Hematopoietic multipotent progenitor cell treated with erythropoietin and hydrocortisone succinate and interleukin-3 and kit ligand, for 17 days (in vitro differentiated cells): ENCODE measurements around the gene TMPRSS2.

Source experiments
- DNase-seq: peaks from one replicate; pipeline ENCODE4 v3.0.0-alpha.2; 2015; ENCODE audit warnings: low spot score

Gene TMPRSS2

DNA sequence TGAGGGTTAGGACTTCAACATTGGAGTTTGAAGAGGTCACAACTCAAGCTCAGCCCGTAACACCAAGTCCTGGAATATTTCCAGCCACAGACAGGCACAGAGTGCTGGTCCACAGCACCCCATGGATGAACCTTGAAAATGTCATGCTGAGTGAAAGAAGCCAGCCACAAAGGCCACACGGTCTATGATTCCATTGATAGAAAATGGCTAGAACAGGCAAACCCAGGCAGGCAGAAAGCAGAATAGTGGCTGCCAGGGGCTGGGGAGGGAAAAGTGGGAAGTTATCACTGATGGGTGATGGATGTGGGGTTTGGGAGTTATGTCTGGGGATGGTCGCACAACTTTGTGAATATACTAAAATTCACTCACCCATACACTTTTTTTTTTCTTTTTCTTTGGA is 60.6 kb downstream of the TMPRSS2 start:
- DNase-seq = no peak

DNA sequence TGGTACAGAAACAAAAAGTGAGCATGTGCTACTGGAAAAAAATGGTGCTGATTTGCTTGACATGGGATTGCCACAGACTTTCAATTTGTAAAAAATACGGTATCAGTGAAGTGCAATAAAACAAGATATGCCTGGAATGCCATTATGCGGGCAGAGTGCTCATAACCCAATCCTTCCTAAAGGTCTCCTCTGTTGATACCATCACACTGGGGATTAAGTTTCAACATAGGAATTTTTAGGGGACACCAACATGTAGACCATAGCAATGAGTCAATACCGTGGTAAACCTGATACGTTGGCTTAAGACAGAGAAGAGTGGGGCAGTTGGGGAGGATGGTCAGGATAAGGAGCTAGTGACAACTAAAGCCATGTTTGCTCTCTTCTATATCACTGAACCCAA is 61.4 kb downstream of the TMPRSS2 start:
- DNase-seq = no peak

DNA sequence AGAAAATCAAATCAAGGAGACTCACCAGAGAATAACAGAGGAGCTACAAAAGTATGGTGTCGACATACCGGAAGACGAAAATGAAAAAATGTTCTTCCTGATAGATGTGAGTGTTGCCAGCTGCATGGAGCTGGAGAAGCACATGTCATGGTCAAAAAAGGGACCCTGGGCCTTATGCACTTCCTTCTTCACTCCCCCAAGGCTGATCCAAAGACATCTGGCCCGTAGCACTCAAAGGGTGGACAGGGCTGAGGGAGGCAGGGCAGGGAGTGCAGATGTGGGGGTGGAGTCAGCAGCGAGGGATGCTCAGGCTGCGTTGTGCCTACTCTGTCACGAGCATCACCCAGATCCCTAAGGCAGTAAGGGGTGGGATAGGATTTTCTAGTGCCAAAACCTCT is 62.5 kb downstream of the TMPRSS2 start:
- DNase-seq = no peak

DNA sequence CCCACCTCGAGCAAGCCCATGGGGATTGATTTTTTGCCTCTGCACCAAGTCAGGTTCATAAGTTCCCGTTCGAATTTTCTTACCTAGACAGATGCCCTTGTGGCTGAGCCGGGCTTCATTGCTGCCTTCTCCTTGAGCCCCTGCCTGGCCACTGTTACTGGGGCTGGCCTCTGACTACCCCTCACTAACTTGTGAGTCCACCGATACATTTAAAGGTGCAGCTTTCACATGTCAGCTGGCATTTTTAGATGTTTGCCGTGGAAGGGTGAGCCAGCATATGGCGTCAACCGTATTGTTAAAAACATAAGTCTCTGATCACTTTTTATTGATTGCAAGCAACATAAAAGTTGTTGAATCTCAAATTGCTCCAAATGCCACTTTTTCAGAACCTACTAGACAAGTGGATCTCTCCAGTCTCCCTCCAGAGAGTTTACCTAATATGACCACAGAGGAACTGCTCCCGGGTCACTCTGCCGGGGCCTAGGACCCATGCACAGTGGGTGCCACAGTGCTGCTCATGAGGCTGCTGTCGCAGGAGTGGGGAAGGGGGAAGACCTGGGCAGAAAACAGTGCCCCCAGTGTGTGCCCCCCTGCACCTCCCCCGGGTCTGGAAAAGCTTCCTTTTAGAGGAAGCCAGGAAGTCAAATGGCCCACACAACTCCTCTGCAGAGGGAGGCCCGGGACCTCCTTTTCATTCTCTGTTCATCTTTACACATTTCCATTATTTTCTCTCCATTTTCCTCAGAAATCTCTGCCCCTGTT is 63.1 kb downstream of the TMPRSS2 start:
- no peak for DNase-seq

DNA sequence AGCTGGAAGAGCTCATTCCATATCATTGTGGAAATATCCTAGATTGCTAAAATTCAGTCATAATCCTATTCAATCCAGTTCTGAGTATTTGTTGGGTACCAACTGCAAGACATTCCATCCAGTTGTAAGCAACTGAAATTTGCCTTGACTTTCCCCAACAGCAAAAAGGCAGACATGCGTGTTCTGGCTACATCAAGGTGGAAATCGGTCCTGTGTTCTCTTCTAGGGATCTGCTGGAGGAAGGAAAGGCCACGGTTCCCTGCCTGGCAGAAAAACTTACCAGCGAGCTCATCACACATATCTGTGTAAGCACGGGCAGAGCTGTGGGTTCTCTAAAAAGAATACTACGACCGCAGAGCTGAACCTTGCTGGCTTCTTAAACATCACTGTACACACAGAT is 64.4 kb downstream of the TMPRSS2 start:
- no peak for DNase-seq

DNA sequence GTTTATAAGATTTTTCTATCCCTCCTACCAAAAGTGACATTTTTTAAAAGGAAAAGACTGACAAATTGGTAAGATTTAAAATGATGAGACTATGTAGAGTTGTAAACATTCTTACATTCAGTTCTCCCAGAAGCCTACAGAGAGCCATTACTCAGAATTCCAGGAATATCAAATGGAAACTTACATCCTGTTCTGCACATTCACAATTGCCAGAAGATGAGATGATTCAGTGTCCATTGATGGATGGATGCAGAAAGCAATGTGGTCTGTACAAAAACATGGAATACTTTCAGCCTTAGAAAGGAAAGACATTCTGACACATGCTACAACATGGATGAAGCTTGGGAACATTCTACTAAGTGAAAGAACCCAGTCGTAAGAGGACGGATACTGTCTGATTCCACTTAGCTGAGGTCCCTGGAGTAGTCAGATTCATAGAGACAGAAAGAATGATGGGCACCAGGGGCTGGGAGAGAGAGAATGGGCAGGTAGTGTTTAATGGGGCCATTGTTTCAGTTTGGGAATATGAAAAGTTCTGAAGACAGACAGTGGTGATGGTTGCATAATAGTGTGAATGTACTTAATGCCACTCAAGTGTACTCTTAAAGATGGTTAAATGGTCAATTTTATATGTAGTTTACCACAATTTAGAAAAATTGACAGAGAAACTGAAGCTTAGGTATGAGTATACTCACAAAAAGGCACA is 65.3 kb downstream of the TMPRSS2 start:
- no peak for DNase-seq

DNA sequence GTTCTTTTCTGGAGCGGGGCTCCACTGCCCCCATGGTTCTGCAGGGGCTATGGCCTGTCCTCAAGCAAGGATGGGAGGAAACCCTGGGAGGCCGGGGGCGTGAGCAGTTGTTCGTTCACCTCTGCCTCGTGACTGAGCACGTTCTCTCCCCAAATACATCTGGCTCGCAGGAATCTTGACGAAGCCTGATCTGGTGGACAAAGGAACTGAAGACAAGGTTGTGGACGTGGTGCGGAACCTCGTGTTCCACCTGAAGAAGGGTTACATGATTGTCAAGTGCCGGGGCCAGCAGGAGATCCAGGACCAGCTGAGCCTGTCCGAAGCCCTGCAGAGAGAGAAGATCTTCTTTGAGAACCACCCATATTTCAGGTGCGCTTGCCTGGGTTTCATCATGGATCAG is 66.4 kb downstream of the TMPRSS2 start:
- no peak for DNase-seq

DNA sequence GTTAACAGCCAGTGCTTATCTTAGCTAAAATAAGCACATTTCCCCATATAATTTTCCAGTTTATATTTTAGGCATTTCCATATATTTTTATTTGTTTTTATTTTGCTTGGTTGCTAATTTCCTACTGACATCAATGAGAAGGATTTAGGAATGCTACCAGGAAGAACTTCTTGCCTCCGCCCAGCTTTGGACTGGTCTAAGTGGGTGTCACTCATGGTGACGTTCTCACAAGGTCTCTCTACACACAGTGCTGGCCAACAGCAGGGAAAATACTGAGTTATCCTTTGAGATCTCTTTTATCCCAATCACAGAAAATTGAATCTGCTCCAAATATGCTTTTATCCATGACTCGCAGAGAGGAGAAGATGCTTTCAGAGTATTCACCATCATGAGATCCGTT is 68.7 kb downstream of the TMPRSS2 start:
- DNase-seq = no peak

DNA sequence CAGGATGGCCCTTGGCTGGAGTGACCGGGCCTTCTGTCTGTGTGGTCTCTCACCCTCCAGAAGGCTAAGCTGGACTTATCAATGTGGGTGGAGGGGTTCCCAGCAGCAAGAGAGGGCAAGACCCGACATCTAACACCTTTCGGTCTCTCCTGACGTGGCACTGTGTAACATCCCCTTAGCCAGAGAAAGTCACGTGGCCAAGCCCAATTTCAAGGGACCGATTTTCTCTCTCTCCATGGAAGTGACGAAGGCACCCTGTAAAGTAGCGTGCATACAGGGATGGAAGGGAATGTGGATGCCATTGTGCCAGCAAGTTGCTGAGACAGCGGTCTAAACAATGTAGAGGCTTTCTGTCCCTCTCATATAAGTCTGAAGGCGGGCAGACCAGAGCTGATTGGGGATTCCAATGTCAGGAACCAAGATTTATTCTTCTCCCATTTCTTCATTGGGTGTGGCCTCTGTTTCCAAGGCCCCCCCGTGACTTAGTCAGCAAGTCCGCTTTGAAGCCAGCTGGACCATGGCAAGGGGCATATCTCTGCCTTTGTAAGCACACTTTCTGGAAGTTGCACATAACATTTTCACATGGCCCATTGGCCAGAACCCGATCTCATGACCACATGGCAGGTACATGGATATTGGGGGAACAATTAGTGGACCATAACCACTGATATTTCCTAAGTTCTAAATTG is 69.4 kb downstream of the TMPRSS2 start:
- DNase-seq = no peak

DNA sequence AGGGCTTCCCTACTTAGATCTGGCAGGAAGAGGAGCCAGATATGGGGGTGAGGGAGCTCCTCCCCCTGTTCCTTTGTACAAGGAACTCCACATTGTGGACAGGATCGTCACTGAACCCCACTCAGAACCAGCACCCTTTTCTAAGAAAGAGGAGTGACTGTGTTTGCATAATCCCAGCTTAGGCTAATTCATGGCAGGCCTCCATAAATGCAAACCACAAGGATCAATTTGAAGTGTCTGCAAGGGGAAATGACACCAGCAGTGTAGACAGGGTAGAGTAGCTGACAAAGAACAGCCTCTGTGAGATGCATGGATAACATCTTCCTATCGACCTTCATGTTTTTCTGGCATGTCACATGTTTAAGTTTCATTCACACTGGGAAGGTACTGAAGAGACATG is 70.2 kb downstream of the TMPRSS2 start:
- no peak for DNase-seq

DNA sequence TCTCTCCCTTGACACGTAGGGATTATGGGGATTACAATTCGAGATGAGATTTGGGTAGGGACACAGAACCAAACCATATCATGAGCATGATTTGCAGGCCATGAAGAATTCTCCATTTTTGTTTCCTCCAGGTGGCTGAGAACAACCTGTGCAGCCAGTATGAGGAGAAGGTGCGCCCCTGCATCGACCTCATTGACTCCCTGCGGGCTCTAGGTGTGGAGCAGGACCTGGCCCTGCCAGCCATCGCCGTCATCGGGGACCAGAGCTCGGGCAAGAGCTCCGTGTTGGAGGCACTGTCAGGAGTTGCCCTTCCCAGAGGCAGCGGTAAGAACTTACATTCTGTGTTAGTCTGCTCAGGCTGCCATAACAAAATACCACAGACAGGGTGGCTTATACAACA is 72.3 kb downstream of the TMPRSS2 start:
- DNase-seq = no peak

DNA sequence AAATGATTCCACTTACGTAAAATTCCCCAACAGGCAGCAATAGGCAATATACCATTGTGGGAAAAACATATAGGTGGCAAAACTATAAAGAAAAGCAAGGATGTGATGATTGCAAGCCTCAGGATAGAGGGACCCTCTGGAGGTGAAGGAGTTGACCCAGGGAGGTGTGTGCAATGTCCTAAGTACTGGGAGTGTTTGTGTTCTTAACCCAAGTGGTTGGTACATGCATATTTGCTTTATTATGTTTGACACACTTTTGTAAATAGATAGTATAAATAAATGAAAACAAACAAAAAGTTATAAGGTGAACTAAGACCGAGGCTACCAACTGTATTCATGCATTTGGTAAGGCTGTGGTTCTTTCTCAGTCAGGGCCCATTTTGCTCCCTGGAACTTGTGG is 74.4 kb downstream of the TMPRSS2 start:
- DNase-seq = no peak

DNA sequence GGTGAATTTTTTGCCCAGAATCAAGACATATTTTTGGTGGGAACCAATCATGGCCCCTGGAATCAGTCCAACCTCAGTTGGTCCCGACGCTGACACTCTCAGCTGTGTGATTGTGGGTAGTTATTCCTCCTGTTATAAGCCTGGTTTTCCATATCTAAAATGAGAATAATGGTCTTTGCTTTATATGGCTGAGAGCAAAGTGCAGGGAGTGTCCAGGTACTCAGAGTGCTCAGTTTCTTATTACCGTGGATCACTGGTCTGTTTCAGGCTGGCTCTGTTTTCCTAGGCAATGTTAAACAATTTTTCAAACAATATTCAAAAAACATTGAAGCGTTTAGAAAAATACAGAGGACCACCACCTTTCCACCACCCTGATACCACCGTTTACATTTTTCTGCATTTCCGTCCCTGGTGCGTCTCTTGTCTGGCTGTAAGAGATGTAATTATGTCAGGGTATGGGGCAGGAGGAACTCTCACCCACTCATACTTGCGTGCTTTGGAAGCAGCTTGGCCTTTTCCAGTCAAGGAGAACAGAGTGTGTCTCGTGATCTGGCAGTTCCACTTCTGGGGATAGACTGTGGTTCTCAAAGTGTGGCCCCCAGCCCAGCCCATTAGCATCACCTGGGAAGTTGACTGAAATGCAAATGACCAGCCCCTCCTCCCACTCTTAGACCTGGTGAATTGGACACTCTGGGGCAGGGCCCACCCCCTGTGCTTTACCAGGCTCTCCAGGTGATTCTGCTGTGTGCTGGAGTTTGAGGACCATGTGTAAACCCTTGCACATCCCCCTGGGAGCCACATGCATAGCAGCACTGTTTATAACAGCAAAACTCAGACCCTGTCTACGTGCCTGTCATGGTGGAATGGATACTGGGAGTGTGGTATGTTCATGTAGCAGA is 75.1 kb downstream of the TMPRSS2 start:
- DNase-seq = no peak

DNA sequence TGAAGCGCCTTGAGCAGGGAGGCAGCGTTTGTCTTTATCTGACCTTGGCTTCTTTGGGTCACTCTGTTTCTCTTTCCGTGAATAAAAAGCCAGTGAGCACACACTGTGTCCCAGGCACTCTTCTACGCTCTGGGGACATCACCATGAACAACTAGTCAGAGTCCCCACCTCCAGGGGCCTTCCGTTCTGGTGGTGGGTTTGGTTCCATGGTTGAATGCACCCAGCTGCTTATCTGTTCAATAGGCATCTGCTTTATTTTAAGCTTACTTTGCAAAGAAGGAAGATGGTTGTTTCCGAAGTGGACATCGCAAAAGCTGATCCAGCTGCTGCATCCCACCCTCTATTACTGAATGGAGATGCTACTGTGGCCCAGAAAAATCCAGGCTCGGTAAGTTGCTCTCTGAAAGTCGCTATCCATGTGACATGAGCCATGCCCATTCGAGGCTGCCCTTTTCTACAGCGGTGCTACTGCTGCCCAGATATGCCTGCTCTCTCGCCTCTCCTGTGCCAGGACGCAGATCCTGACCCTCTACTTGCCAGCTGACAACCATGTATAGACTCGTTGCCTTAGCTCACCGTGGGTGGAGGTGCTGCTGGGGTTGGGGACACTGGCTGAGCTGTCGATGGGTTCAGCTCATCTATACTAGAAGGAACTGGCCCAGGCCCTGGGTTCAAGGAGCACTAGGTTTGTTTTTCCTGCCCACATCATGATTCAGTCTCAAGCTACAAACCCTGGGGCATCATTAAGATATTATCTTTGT is 76.0 kb downstream of the TMPRSS2 start:
- DNase-seq = no peak

DNA sequence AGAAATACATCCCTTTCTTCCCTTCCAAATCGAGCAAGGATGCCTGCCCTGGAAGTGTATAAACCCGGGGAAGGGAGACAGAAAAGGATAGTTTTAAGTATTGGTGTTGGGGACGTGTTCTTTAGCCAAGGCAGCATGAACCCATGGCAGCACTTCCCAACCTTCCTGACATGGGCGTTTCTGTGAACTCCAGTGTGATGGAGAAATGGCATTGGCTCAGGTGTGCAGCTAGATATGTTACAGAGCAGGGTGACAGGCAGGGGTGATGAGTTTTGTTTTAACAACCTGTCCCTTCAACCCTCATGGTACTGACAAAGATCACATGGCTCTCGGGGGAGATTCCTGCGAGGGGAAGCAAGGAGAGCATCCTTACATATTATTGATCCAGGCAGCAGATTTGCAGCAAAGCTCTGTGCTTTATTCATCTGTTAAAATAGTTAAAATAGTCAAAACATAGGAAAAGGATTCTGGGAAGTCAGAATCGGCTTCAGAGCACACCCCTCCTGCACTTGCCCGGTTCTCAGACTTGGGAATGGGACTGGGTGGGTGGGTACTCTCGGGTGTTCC is 78.0 kb downstream of the TMPRSS2 start:
- no peak for DNase-seq

DNA sequence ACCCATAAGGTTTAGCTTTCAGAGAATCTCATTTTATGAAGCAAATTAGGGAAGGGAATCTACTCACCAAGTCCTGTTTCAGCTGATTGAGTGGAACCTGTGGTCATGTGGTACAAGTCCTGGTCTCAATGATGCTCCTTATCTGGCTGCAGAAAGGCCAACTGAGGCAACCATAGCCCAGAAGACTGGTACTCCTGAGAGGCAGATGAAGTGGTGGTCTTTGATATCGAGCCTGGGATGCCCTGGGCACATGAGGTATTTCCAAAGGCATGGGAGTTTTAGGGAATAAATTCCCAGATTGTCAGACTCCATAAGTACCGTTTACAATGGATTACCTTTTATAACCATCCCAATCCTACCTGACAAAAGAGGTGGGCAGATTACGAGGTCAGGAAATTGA is 78.7 kb downstream of the TMPRSS2 start:
- no peak for DNase-seq

DNA sequence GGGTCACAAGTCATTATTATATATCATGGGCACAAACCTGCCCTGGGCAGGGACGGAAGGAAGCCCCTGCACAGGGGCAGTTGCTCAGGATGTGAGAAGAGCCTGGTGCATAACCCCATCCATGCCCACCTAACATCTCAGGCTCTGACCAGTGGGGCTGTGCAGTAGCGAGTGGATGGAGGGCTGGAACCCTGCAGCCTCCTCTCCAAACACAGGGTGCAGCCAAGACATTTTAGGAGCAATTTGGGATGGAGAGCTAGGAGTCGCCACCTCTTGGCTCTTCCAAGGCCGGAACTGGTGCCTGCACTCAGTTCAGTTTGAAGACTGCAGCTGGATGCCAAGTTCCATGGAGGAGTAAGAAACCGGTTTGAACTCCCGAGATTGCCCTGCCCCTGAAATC is 79.1 kb downstream of the TMPRSS2 start:
- no peak for DNase-seq

DNA sequence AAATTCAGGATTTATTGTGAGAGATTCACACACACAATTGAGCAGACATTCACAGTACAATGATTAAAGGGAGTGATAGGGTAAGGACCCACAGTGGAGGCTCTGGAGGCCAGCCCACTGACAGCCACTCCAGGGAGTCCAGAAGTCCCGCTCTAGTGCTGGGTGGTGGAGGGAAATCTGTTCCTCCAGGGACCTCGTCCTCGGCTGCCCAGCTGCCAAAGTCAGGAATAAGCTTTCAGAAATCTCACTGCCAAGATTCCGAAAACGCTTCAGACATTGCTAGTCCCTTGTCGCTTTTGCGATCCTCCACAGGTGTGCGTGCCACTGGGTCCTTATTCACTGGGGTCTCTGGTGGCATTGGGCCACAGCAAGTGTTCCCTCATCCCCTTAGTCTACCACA is 79.6 kb downstream of the TMPRSS2 start:
- no peak for DNase-seq

DNA sequence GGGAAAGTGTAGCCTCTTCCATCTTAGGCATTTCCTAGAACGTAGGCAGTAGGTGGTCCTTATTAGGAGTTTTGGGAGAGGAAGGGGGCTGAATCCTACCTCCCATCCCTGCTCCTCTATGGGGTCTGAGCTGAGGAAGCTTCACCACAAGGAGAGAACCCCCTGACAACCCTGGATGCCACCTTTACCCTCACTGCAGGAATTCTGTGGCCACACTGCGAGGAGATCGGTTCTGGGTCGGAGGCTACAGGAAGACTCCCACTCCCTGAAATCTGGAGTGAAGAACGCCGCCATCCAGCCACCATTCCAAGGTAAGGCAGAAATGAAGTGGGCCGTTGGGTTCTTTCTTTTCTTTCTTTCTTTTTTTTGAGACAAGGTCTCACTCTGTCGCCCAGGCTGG is 80.4 kb downstream of the TMPRSS2 start:
- DNase-seq = no peak

DNA sequence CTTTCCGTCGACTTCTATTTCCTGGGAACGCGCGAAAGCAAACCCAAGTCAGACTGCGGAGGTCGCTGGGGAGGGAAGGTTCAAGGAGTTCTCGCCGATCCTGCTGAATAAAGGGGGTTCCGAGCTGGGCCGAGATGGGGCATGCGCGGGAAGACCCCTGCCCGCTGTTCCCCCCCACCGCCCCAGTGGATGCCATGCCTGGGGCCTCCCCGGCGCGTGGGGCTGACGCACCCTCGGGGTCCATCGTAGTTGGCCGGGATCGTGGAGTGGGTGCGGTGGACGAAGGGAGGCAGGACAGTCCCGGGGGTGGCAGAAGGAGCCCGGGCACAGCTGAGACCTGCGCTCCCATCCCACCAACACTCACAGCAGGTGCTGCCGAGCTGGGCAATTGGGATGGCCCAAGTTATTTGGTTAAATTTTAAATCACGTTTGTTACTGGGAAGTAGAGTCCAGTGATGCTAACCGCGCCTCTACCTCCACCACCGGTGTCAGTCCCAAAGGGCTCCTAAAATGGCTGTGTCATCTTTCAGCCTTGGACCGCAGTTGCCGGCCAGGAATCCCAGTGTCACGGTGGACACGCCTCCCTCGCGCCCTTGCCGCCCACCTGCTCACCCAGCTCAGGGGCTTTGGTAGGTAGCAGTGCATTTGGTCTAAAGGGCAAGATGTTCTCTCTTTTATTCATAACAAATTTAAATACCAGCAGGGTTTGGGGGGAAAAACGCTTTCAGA is 81.1 kb downstream of the TMPRSS2 start:
- DNase-seq = no peak
